Activated CD4-positive, alpha-beta T cell treated with anti-CD3 and anti-CD28 coated beads for 36 hours (primary cell): ENCODE results near the gene PTPRT. TPM values are rescaled to one million over a fixed set of nuclear protein-coding genes. Genes with fewer than 3 reads are reported as not detected.

ENCODE experiments used
- ATAC-seq: fragments of 200-7000 bp; cut with Tn5 transposase; one replicate; pipeline ENCODE4 v1.10.0; 2021; ENCODE audit warnings: mild to moderate bottlenecking, moderate library complexity
- CTCF ChIA-PET: fragments of 350-600 bp; sonication (Branson Sonifier 250); formaldehyde crosslinking; loops from one replicate; lab custom pipeline; 2021; ENCODE audit warnings: antibody characterized with exemption; lab: Charles Lee
- POLR2A ChIA-PET: fragments of 350-600 bp; sonication (Branson Sonifier 250); formaldehyde crosslinking; loops from one replicate; lab custom pipeline; 2021; ENCODE audit warnings: antibody characterized with exemption, inconsistent platforms; lab: Charles Lee
- DNase-seq: peaks from one replicate; pipeline ENCODE4 v3.0.0-alpha.2; 2020
- H3K27ac Mint-ChIP-seq: one replicate; pipeline ENCODE4 v1.8.0; 2021; ENCODE audit warnings: mixed read lengths
- H3K27me3 Mint-ChIP-seq: one replicate; pipeline ENCODE4 v1.8.0; 2021; ENCODE audit warnings: mixed read lengths
- H3K36me3 Mint-ChIP-seq: one replicate; pipeline ENCODE4 v1.8.0; 2021; ENCODE audit warnings: low read depth, mixed read lengths
- H3K4me1 Mint-ChIP-seq: one replicate; pipeline ENCODE4 v1.8.0; 2021; ENCODE audit warnings: mixed read lengths
- H3K4me3 Mint-ChIP-seq: one replicate; pipeline ENCODE4 v1.8.0; 2021; ENCODE audit warnings: mild to moderate bottlenecking, moderate library complexity, mixed read lengths
- H3K9me3 Mint-ChIP-seq: one replicate; pipeline ENCODE4 v1.8.0; 2021; ENCODE audit warnings: low read depth, mixed read lengths
- intact Hi-C, 2 experiments: fragments of 100-400 bp; cut with DNase I in 1 of 2; cut with micrococcal nuclease in 1 of 2; formaldehyde crosslinking; loops; one replicate each; pipeline versions ENCODE4 v1.14.2 to v1.15.1; 2022 to 2024; cut with DNase I, micrococcal nuclease
- total RNA-seq, 2 experiments: library from RNA; stranded (reverse); gene quantifications; one replicate each; pipeline ENCODE4 v1.2.3, GENCODE V29; 2021

PTPRT gene
- total RNA-seq, 2 experiments from 2014 or later, result not detected

DNA sequence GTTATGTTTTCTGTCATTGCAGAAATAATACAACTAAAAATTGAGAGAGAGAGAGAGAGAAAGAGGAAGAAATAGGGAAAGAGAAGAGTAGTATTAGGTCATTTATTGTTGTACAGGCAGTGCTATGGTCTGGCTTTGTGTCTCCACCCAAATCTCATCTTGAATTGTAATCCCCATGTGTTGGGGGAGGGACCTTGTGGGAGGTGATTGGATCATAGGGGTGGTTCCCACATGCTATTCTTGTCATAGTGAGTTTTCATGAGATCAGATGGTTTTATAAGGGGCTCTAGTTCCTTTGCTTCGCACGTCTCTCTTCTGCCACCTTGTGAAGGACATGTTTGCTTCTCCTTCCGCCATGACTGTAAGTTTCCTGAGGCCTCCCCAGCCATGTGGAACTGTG lies 894.1 kb downstream of the PTPRT start:
- intact Hi-C loops, result no loop called here
- no peaks in the 10 kb centered on the region for H3K27me3 Mint-ChIP-seq
- DNase-seq, result no peak
- no peaks in the 10 kb centered on the region for H3K9me3 Mint-ChIP-seq
- ChIA-PET POLR2A (no interaction called here), CTCF (no interaction called here)
- no peaks in the 10 kb centered on the region for H3K4me1 Mint-ChIP-seq
- ATAC-seq, result no peak
- no peak overlapping the region for H3K4me3 Mint-ChIP-seq
- H3K27ac Mint-ChIP-seq, result no peak overlapping the region
- H3K36me3 Mint-ChIP-seq, result no peaks in the 10 kb centered on the region

- intact Hi-C loops, result no loop called here
- POLR2A ChIA-PET, result no interaction called here
- no peak overlapping the region for H3K4me3 Mint-ChIP-seq
- no peak for DNase-seq
- no peaks in the 10 kb centered on the region for H3K4me1 Mint-ChIP-seq
- no peaks in the 10 kb centered on the region for H3K9me3 Mint-ChIP-seq
- ATAC-seq, result no peak
- no peaks in the 10 kb centered on the region for H3K27me3 Mint-ChIP-seq
- H3K36me3 Mint-ChIP-seq, result no peaks in the 10 kb centered on the region
- CTCF ChIA-PET, result no interaction called here
- H3K27ac Mint-ChIP-seq, result no peak overlapping the region
Measured at GRCh38 chr20:42294976-42295375, 894.7 kb downstream of the PTPRT start.

- H3K4me1 Mint-ChIP-seq, result no peaks in the 10 kb centered on the region
- no peaks in the 10 kb centered on the region for H3K9me3 Mint-ChIP-seq
- no peak for DNase-seq
- intact Hi-C loops, result no loop called here
- no peak overlapping the region for H3K27ac Mint-ChIP-seq
- ChIA-PET CTCF (no interaction called here), POLR2A (no interaction called here)
- no peaks in the 10 kb centered on the region for H3K36me3 Mint-ChIP-seq
- no peak for ATAC-seq
- H3K4me3 Mint-ChIP-seq, result no peak overlapping the region
- H3K27me3 Mint-ChIP-seq, result no peaks in the 10 kb centered on the region
Measured at GRCh38 chr20:42281801-42282200, 907.9 kb downstream of the PTPRT start.

DNA sequence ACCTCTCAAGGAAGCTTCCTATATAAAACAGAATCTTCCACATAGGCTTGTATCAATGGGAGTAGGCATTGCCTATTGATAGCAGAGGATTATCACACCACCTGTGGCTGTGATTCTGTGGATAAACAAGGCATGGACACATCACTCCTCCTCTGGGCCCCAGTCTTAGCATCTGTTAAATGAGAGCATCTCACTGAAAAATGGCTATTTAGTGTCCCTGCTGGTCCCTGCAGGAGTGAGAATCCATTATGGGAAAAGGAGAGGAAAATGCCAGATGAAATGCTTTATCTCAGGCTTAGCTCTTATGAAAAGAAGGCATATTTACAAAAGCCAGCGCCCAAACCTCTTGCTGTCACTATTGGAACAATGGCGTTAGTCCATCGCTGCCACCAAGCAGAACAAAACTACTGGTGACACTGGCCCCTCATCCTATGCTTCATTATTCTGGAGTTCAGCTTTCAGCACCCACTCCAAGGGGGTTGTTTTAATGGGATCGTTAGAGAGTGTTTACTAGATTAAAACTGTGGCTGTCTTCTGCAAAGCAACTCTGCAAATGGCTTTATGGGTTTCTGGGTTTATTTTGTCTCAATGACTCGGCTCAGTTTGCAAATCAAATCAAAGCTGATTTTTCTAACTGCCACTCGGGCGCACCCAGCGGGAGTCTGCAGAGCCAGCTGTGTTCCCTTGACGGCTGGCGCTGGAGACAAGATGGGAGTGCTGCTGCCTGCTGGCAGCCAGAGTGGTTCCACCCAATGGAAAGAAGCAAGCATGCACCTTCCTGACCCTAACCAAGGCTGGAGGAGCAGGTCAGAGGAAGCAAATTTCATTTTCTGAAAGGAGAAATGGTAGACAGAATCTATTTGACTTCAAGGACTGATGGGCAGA lies 912.7 kb downstream of the PTPRT start:
- intact Hi-C loops, result no loop called here
- POLR2A ChIA-PET, result no interaction called here
- H3K4me1 Mint-ChIP-seq, result no peaks in the 10 kb centered on the region
- CTCF ChIA-PET, result no interaction called here
- no peak for DNase-seq
- H3K9me3 Mint-ChIP-seq, result no peaks in the 10 kb centered on the region
- H3K27me3 Mint-ChIP-seq, result no peaks in the 10 kb centered on the region
- no peaks in the 10 kb centered on the region for H3K36me3 Mint-ChIP-seq
- no peak overlapping the region for H3K4me3 Mint-ChIP-seq
- H3K27ac Mint-ChIP-seq, result no peak overlapping the region
- ATAC-seq, result no peak

DNA sequence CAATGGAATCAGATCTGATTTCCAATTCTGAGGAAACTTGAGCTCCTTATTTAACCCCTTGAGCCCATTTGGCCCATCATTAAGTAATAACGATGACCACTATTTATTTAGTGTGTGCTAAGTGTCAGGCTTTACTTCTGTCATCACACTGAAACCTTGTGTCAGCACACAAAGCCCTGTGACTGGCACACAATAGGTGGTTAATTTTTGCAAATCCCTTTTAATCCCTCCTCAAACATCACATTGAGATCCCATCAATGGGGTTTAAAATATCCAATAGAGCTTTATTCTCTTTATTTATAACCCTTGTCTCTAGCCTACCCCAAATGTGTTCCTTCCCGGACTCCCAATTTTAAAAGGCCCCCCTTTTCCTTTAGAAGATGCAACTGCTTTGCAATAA lies 914.7 kb downstream of the PTPRT start:
- no peak overlapping the region for H3K4me3 Mint-ChIP-seq
- POLR2A ChIA-PET, result no interaction called here
- CTCF ChIA-PET, result interaction anchor here (0.7 kb wide), 1 partner anchor 428 kb away, joined by 3 read pairs; no protein-coding TSS in a partner anchor
- no peaks in the 10 kb centered on the region for H3K4me1 Mint-ChIP-seq
- H3K36me3 Mint-ChIP-seq, result no peaks in the 10 kb centered on the region
- no peaks in the 10 kb centered on the region for H3K9me3 Mint-ChIP-seq
- DNase-seq (no peak), ATAC-seq (no peak)
- intact Hi-C loops, result no loop called here
- no peaks in the 10 kb centered on the region for H3K27me3 Mint-ChIP-seq
- H3K27ac Mint-ChIP-seq, result no peak overlapping the region

GRCh38 chr20:42272516-42272915 lies 917.2 kb downstream of the PTPRT start:
- ChIA-PET CTCF (no interaction called here), POLR2A (no interaction called here)
- intact Hi-C loops, result no loop called here
- no peak for ATAC-seq
- no peaks in the 10 kb centered on the region for H3K4me1 Mint-ChIP-seq
- no peak overlapping the region for H3K27ac Mint-ChIP-seq
- H3K9me3 Mint-ChIP-seq, result no peaks in the 10 kb centered on the region
- no peaks in the 10 kb centered on the region for H3K27me3 Mint-ChIP-seq
- no peak overlapping the region for H3K4me3 Mint-ChIP-seq
- no peaks in the 10 kb centered on the region for H3K36me3 Mint-ChIP-seq
- DNase-seq, result no peak

- ChIA-PET POLR2A (no interaction called here), CTCF (no interaction called here)
- intact Hi-C loops, result no loop called here
- H3K36me3 Mint-ChIP-seq, result no peaks in the 10 kb centered on the region
- no peak overlapping the region for H3K27ac Mint-ChIP-seq
- no peaks in the 10 kb centered on the region for H3K4me1 Mint-ChIP-seq
- H3K9me3 Mint-ChIP-seq, result no peaks in the 10 kb centered on the region
- no peak for DNase-seq
- no peak overlapping the region for H3K4me3 Mint-ChIP-seq
- no peak for ATAC-seq
- H3K27me3 Mint-ChIP-seq, result no peaks in the 10 kb centered on the region
Measured at GRCh38 chr20:42270539-42270938, 919.2 kb downstream of the PTPRT start.

DNA sequence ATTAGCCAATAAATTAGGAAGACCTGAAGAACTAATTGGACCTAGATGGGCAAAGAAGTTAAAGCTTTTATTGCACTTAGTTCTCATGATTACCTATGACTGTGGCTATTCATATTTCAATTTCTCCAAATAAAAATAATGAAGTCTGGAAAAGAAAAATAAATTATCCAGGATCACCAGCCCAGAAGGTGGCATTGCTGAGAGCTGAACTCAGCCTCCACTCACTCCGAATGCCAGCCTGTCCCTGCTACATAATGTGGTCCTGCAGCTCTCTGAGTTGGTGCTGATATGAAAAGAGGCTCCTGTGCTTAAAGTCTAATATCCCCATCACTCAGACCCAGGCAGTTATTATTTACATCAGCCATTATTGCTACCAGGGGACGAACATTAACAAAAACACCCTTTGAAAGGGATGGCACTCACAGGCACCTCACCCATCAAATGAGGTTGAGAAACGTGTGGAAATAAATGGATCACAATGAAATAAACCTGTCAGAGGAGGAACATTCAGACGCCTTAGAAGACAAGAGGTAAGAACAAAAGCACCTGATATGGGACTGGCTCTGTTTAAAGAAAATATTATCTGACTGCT lies 921.8 kb downstream of the PTPRT start:
- H3K4me1 Mint-ChIP-seq, result no peaks in the 10 kb centered on the region

GRCh38 chr20:42261766-42262270 lies 927.9 kb downstream of the PTPRT start:
- H3K27me3 Mint-ChIP-seq, result no peaks in the 10 kb centered on the region
- no peak for ATAC-seq
- intact Hi-C loops, result no loop called here
- H3K36me3 Mint-ChIP-seq, result no peaks in the 10 kb centered on the region
- POLR2A ChIA-PET, result no interaction called here
- CTCF ChIA-PET, result no interaction called here
- H3K4me3 Mint-ChIP-seq, result no peak overlapping the region
- H3K4me1 Mint-ChIP-seq, result no peaks in the 10 kb centered on the region
- H3K9me3 Mint-ChIP-seq, result peaks cover 3% of the 10 kb centered on the region
- H3K27ac Mint-ChIP-seq, result no peak overlapping the region
- no peak for DNase-seq

More for the DNA sequence above, 921.8 kb downstream of the PTPRT start:
- no peaks in the 10 kb centered on the region for H3K36me3 Mint-ChIP-seq
- no peak overlapping the region for H3K4me3 Mint-ChIP-seq
- H3K9me3 Mint-ChIP-seq, result no peaks in the 10 kb centered on the region
- no peak for DNase-seq
- no peaks in the 10 kb centered on the region for H3K27me3 Mint-ChIP-seq
- ATAC-seq, result no peak
- POLR2A ChIA-PET, result no interaction called here
- CTCF ChIA-PET, result no interaction called here
- intact Hi-C loops, result no loop called here
- no peak overlapping the region for H3K27ac Mint-ChIP-seq

GRCh38 chr20:42260184-42260583 lies 929.5 kb downstream of the PTPRT start:
- POLR2A ChIA-PET, result no interaction called here
- no peak for DNase-seq
- Mint-ChIP-seq H3K9me3 (peaks cover 3% of the 10 kb centered on the region), H3K36me3 (no peaks in the 10 kb centered on the region), H3K4me1 (no peaks in the 10 kb centered on the region), H3K4me3 (no peak overlapping the region), H3K27ac (no peak overlapping the region), H3K27me3 (no peaks in the 10 kb centered on the region)
- no peak for ATAC-seq
- CTCF ChIA-PET, result interaction anchor here (0.5 kb wide), 1 partner anchor 41 kb away, joined by 3 read pairs; no protein-coding TSS in a partner anchor
- intact Hi-C loops, result no loop called here

DNA sequence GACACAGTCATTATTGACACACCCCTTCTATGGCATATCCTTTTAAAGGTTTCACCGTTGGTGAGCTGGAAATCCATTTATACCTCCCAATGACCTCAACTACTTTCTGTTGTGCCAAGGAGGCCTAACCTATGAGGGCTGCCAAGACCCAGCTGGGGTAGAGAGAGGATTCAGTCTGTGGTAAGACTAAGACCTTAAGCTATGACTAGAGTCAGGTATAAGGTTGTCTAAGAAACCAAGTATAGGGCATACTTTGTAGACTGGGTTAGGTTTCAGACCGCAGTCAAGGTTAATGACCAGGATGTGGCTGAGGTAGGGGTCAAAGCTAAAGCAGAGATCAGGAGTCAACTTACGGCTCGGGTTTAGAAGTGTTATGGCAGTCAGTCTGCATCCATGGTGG lies 930.3 kb downstream of the PTPRT start:
- Mint-ChIP-seq H3K27me3 (no peaks in the 10 kb centered on the region), H3K36me3 (no peaks in the 10 kb centered on the region), H3K27ac (no peak overlapping the region), H3K4me1 (no peaks in the 10 kb centered on the region), H3K9me3 (peaks cover 3% of the 10 kb centered on the region), H3K4me3 (no peak overlapping the region)
- no peak for ATAC-seq
- intact Hi-C loops, result no loop called here
- no peak for DNase-seq
- ChIA-PET CTCF (no interaction called here), POLR2A (no interaction called here)
